ENCODE results near the gene C20orf204. TPM values are rescaled to one million over a fixed set of nuclear protein-coding genes. Genes with fewer than 3 reads are reported as not detected.

The C20orf204 gene
- total RNA-seq, 3 donors from 2014 or later = 0.66 to 1.3 (median 1.1) TPM

GRCh38 chr20:64057628-64058498 is 21.9 kb downstream of the C20orf204 start:
- peak; percentile 43 to 80 for DNase-seq (ENCODE audit: low spot score in 2 of 2)
- intact Hi-C loops (cut with DNase I; ENCODE audit: low total_unique reads) = no loop called here
- H3K36me3 ChIP-seq = no peaks in the 10 kb centered on the region
- peak overlapping the region; percentile 13 to 70 for H3K27ac ChIP-seq
- peaks cover 4 to 6% of the 10 kb centered on the region in 2 donors for H3K4me1 ChIP-seq
- H3K27me3 ChIP-seq = peaks cover 5 to 25% of the 10 kb centered on the region in 2 donors
- H3K4me3 ChIP-seq = peak overlapping the region; percentile 4 to 42 (median 16)
- H3K9me3 ChIP-seq = no peaks in the 10 kb centered on the region
- TF ChIP-seq CTCF (IDR thresholded peaks at IDR 0.05) (peak; percentile 19 to 72 (median 66)), POLR2A (IDR thresholded peaks at IDR 0.05) (no peak), POLR2AphosphoS5 (IDR thresholded peaks at IDR 0.05) (no peak)

GRCh38 chr20:64058536-64058935 is 22.6 kb downstream of the C20orf204 start:
- Histone ChIP-seq H3K27ac (no peak overlapping the region), H3K36me3 (no peaks in the 10 kb centered on the region), H3K27me3 (peaks cover 5 to 24% of the 10 kb centered on the region in 2 donors), H3K4me1 (peaks cover 4 to 6% of the 10 kb centered on the region in 2 donors), H3K4me3 (no peak overlapping the region), H3K9me3 (no peaks in the 10 kb centered on the region)
- intact Hi-C loops (cut with DNase I; ENCODE audit: low total_unique reads) = no loop called here
- no peak for DNase-seq (ENCODE audit: low spot score in 2 of 2)
- TF ChIP-seq CTCF (IDR thresholded peaks at IDR 0.05) (no peak), POLR2A (IDR thresholded peaks at IDR 0.05) (no peak)

DNA sequence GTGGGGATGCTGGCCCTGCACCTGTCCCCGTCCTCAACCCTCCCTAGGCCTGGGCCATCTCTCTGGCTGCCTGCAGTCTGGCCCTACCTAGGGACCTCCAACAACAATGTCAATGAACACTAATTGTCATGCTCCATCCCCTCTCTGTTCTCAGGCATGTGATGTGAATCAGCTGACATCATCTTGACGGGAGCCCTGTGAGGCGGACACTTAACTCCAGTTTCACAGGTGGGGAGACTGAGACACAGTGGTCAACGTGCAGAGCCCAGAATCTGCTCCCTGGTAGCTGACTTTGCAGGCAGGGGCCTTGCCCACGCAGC is 26.3 kb downstream of the C20orf204 start:
- H3K27ac ChIP-seq = peak overlapping the region; percentile 84 to 93
- intact Hi-C loops (cut with DNase I; ENCODE audit: low total_unique reads) = no loop called here

GRCh38 chr20:64062596-64063388 is 26.8 kb downstream of the C20orf204 start, which contains the start of gene TCEA2:
TSS of gene TCEA2 (plus strand) at chr20:64063198. CDS start at chr20:64063313, 115 bp downstream.
- no peaks in the 10 kb centered on the region for H3K9me3 ChIP-seq
- peak; percentile 95 to 98 for DNase-seq (ENCODE audit: low spot score in 2 of 2)
- TF ChIP-seq POLR2AphosphoS5 (IDR thresholded peaks at IDR 0.05) (peak; percentile 70 to 88 (median 71)), POLR2A (IDR thresholded peaks at IDR 0.05) (peak; percentile 78), CTCF (IDR thresholded peaks at IDR 0.05) (no peak)
- H3K4me3 ChIP-seq = peak within 1 kb of the TSS; percentile 89 to 100 (median 92)
- H3K4me1 ChIP-seq = peaks cover 6 to 15% of the 10 kb centered on the region in 2 donors
- peak within 1 kb of the TSS; percentile 84 to 93 for H3K27ac ChIP-seq
- no peaks in the 10 kb centered on the region for H3K36me3 ChIP-seq
- intact Hi-C loops (cut with DNase I; ENCODE audit: low total_unique reads) = no loop called here
- H3K27me3 ChIP-seq = no peaks in the 10 kb centered on the region

More for the DNA sequence above, 26.3 kb downstream of the C20orf204 start:
- Histone ChIP-seq H3K4me1 (peaks cover 6 to 15% of the 10 kb centered on the region in 2 donors), H3K36me3 (no peaks in the 10 kb centered on the region), H3K4me3 (peak overlapping the region; percentile 89 to 100 (median 92)), H3K9me3 (no peaks in the 10 kb centered on the region), H3K27me3 (peaks cover 0 to 4% of the 10 kb centered on the region in 2 donors)
- TF ChIP-seq POLR2AphosphoS5 (IDR thresholded peaks at IDR 0.05) = no peak
- DNase-seq (ENCODE audit: low spot score in 2 of 2) = no peak

DNA sequence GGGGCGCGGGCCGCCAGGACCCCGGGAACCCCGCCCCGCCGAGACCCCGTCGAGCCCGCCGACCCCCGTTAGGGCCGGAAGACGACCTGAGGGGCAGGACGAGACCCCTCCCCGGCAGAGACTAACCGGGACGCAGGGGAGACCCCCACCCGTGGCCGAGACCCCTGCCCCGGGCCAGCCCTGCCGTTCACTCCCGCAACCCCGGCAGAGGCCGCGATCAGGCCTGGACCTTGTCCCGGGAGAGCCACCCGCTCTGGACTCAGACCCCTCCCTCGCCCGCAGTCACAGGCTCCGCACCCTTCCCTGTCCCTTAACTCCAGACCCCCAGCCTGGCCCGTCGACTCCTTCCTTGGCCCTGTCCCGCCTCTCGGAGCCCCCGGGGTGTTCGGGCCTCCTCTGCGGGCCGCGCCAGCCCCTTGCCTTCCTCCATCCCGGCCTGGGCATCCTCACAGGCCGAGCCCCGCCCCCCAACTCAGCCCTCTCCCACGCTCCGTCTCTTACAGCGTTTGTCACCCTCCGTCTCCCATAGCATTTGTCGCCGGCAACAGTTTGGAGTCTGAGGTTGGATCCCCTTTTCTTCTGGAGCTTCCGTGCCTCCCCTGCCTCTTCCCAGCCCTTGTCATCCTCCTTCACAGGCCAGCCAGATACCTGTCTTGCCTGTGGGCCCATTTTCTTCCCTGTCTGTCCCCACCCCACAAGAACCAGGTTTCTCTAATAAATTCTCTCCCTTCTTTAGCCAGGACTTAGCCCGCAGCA is 27.6 kb downstream of the C20orf204 start:
- TF ChIP-seq POLR2A (IDR thresholded peaks at IDR 0.05) (no peak), POLR2AphosphoS5 (IDR thresholded peaks at IDR 0.05) (no peak), CTCF (IDR thresholded peaks at IDR 0.05) (no peak)
- H3K36me3 ChIP-seq = no peaks in the 10 kb centered on the region
- intact Hi-C loops (cut with DNase I; ENCODE audit: low total_unique reads) = no loop called here

More for the DNA sequence above, 27.6 kb downstream of the C20orf204 start:
- Histone ChIP-seq H3K9me3 (no peaks in the 10 kb centered on the region), H3K4me1 (peaks cover 6 to 15% of the 10 kb centered on the region in 2 donors), H3K4me3 (peak overlapping the region; percentile 89 to 100 (median 92)), H3K27me3 (no peaks in the 10 kb centered on the region), H3K27ac (peak overlapping the region; percentile 84 to 93)
- peak in 1 of 2 donors; percentile 40 for DNase-seq (ENCODE audit: low spot score in 2 of 2)

All from breast epithelium (tissue), 4 donors.